CD4-positive, CD25-positive, alpha-beta regulatory T cell (primary cell): ENCODE results near the gene RPL9. TPM values are rescaled to one million over a fixed set of nuclear protein-coding genes. Genes with fewer than 3 reads are reported as not detected.

Experiments used
- ATAC-seq, 2 donors: fragments of 150-1000 bp; cut with Tn5 transposase; one replicate each; pipeline ENCODE4 v1.10.0; 2021; ENCODE audit warnings: low read depth in 2 of 2, moderate number of reproducible peaks in 2 of 2, moderate library complexity in 1 of 2
- DNase-seq, 3 donors: peaks; one replicate each; pipeline versions ENCODE4 v3.0.0 to v3.0.0-alpha.2; 2012 to 2022; ENCODE audit warnings: mixed read lengths in 1 of 3
- H3K27ac ChIP-seq: one replicate; pipeline ENCODE4 v1.7.0; 2013; ENCODE audit warnings: mild to moderate bottlenecking, low read length; ENCODE audit not compliant: insufficient read depth, poor library complexity, severe bottlenecking
- H3K27me3 ChIP-seq: one replicate; pipeline ENCODE4 v1.7.0; 2013; ENCODE audit warnings: low read length; ENCODE audit not compliant: control insufficient read depth, insufficient read depth
- H3K36me3 ChIP-seq: one replicate; pipeline ENCODE4 v1.7.0; 2013; ENCODE audit warnings: mild to moderate bottlenecking, low read length, moderate library complexity; ENCODE audit not compliant: control insufficient read depth, insufficient read depth
- H3K4me1 ChIP-seq: 2 replicates; pipeline ENCODE4 v1.7.0; 2013; ENCODE audit warnings: mild to moderate bottlenecking, low read length; ENCODE audit not compliant: insufficient read depth, control insufficient read depth, poor library complexity, severe bottlenecking
- H3K4me3 ChIP-seq: one replicate; pipeline ENCODE4 v1.7.0; 2013; ENCODE audit warnings: low read depth, mild to moderate bottlenecking, low read length, moderate library complexity
- H3K9me3 ChIP-seq, 2 experiments: 1 replicate in 1 of 2; 2 replicates in 1 of 2; pipeline ENCODE4 v1.7.0; 2013; ENCODE audit warnings: low read length in 2 of 2, mild to moderate bottlenecking in 1 of 2, moderate library complexity in 1 of 2; ENCODE audit not compliant: control insufficient read depth in 2 of 2
- H3K27ac Mint-ChIP-seq, 3 donors: one replicate each; pipeline ENCODE4 v1.8.0; 2020 to 2022; ENCODE audit warnings: mild to moderate bottlenecking in 3 of 3, mixed read lengths in 3 of 3, moderate library complexity in 2 of 3
- H3K27me3 Mint-ChIP-seq: one replicate; pipeline ENCODE4 v1.8.0; 2022; ENCODE audit warnings: mild to moderate bottlenecking, mixed read lengths
- H3K36me3 Mint-ChIP-seq: one replicate; pipeline ENCODE4 v1.8.0; 2020; ENCODE audit warnings: mixed read lengths
- H3K4me1 Mint-ChIP-seq, 4 donors: one replicate each; pipeline ENCODE4 v1.8.0; 2020 to 2022; ENCODE audit warnings: mixed read lengths in 4 of 4, mild to moderate bottlenecking in 1 of 4
- H3K4me3 Mint-ChIP-seq, 4 donors: one replicate each; pipeline ENCODE4 v1.8.0; 2020 to 2022; ENCODE audit warnings: mild to moderate bottlenecking in 4 of 4, mixed read lengths in 4 of 4, moderate library complexity in 3 of 4
- H3K9me3 Mint-ChIP-seq, 7 donors: one replicate each; pipeline ENCODE4 v1.8.0; 2020 to 2022; ENCODE audit warnings: mixed read lengths in 7 of 7, mild to moderate bottlenecking in 3 of 7, moderate library complexity in 2 of 7
- polyA plus RNA-seq, 4 donors: library from polyadenylated mRNA; unstranded; fragments of 300-500 nt; fragmentation: Illumina TruSeq; gene quantifications; one replicate each; pipeline ENCODE4 v1.2.3, GENCODE V29; 2021
- total RNA-seq: library from RNA; stranded (reverse); gene quantifications from one replicate; pipeline ENCODE4 v1.2.3, GENCODE V29; 2022

The RPL9 gene
- total and polyA plus RNA-seq, 5 donors from 2014 or later = 1,739 to 2,644 (median 1,902) TPM

DNA sequence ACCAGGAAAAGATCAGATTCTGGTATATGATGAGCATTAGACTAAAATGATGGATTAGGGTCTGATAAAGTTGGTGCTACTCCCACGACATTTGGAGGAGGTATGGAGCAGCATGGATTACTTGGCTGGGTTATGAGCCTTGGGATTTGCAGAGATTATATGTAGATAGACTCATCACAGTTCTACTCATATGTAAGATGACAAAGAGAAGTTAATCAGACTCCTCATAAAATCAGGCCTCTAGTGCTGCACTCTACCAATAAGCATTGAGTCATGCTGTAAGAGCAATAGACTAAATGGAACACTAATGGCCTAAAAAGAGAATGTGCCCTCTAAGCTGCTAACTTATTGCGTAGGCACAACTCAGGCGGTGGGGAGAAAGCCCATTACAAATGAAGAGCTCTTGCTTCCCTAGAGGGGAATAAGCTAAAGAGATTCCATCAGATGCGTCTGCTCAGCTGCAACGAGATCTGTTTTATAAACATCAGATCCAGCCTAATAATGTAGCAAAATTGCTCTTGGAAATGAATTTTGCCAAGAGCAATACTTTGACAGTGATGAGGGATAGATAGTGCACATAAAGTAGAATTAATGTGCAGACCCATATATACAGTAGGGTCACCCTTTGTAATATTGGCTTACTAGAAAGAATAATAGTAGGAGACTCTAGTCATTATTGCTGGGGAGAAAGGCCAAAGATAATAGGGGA is 17.6 kb upstream of the RPL9 start:
- Histone ChIP-seq H3K4me1 (no peaks in the 10 kb centered on the region), H3K27ac (no peak overlapping the region), H3K36me3 (peaks cover 17% of the 10 kb centered on the region), H3K9me3 (no peaks in the 10 kb centered on the region), H3K27me3 (no peaks in the 10 kb centered on the region), H3K4me3 (no peak overlapping the region)
- Mint-ChIP-seq H3K36me3 (peaks cover 18% of the 10 kb centered on the region), H3K27me3 (no peaks in the 10 kb centered on the region), H3K9me3 (no peaks in the 10 kb centered on the region), H3K4me3 (no peak overlapping the region), H3K27ac (no peak overlapping the region), H3K4me1 (no peaks in the 10 kb centered on the region)
- DNase-seq = no peak
- no peak for ATAC-seq

GRCh38 chr4:39472396-39472795 is 13.7 kb upstream of the RPL9 start:
- Mint-ChIP-seq H3K9me3 (no peaks in the 10 kb centered on the region), H3K4me3 (no peak overlapping the region), H3K36me3 (peaks cover 14% of the 10 kb centered on the region), H3K27ac (no peak overlapping the region), H3K27me3 (no peaks in the 10 kb centered on the region), H3K4me1 (peaks cover 0 to 8% (median 4%) of the 10 kb centered on the region in 4 donors)
- no peak for DNase-seq
- H3K9me3 ChIP-seq = no peaks in the 10 kb centered on the region
- H3K4me3 ChIP-seq = no peak overlapping the region
- no peaks in the 10 kb centered on the region for H3K27me3 ChIP-seq
- no peaks in the 10 kb centered on the region for H3K4me1 ChIP-seq
- H3K36me3 ChIP-seq = peaks cover 17% of the 10 kb centered on the region
- no peak for ATAC-seq
- no peak overlapping the region for H3K27ac ChIP-seq

DNA sequence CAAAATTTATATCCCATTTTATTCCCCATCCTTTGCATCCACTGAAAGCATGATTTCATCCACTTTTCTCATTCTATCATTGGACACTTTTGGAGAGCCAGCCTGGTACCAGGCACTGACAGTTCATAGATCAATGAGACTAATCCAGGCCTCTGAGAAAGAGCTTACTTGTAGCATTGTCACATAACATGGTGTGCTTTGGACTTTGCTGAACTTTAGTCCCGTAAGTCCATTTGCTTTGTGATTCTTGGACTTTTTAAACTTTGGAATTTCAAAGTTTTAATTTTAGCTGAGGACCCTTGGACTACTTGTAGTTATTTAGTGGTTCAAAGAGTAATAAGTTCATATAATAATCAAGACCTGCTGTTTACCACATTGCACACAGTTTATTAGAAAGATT is 11.7 kb upstream of the RPL9 start:
- peaks cover 10% of the 10 kb centered on the region for H3K36me3 ChIP-seq
- H3K9me3 ChIP-seq = no peaks in the 10 kb centered on the region
- no peak overlapping the region for H3K27ac ChIP-seq
- no peak for DNase-seq
- Mint-ChIP-seq H3K4me3 (no peak overlapping the region), H3K27me3 (no peaks in the 10 kb centered on the region), H3K4me1 (peaks cover 0 to 8% (median 4%) of the 10 kb centered on the region in 4 donors), H3K27ac (no peak overlapping the region), H3K9me3 (no peaks in the 10 kb centered on the region), H3K36me3 (peaks cover 7% of the 10 kb centered on the region)
- no peak for ATAC-seq
- no peaks in the 10 kb centered on the region for H3K27me3 ChIP-seq
- H3K4me3 ChIP-seq = no peak overlapping the region
- H3K4me1 ChIP-seq = no peaks in the 10 kb centered on the region

GRCh38 chr4:39469429-39470077 is 10.8 kb upstream of the RPL9 start:
- Histone ChIP-seq H3K4me1 (no peaks in the 10 kb centered on the region), H3K9me3 (no peaks in the 10 kb centered on the region), H3K36me3 (peaks cover 16% of the 10 kb centered on the region), H3K27ac (peak overlapping the region; percentile 16), H3K4me3 (no peak overlapping the region), H3K27me3 (no peaks in the 10 kb centered on the region)
- H3K4me1 Mint-ChIP-seq = peaks cover 2 to 13% (median 6%) of the 10 kb centered on the region in 4 donors
- H3K36me3 Mint-ChIP-seq = peaks cover 13% of the 10 kb centered on the region
- no peaks in the 10 kb centered on the region for H3K27me3 Mint-ChIP-seq
- no peak overlapping the region for H3K4me3 Mint-ChIP-seq
- H3K9me3 Mint-ChIP-seq = no peaks in the 10 kb centered on the region
- DNase-seq (peak in 2 of 3 donors; percentile 54 to 58), ATAC-seq (peak; percentile 71 to 88)
- peak overlapping the region in 1 of 3 donors; percentile 77 for H3K27ac Mint-ChIP-seq

DNA sequence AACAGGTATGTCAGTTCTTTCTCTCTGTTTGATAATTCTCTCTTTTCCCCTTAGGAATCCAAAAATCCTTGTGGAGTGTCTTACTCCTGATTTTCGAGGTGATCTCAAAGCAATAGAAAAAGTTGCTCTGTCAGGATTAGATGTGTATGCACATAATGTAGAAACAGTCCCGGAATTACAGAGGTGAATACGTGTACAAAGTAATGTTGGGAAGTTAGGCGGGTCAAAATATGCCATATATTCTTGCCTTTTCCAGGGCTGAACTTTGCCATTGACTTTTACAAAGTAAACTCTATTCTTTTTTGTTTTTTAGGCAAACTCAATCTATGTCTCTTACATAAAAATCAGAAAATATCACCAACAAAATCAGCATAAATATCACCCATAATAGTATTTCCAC is 8.7 kb upstream of the RPL9 start:
- Histone ChIP-seq H3K9me3 (no peaks in the 10 kb centered on the region), H3K27me3 (no peaks in the 10 kb centered on the region), H3K27ac (no peak overlapping the region), H3K4me3 (no peak overlapping the region), H3K4me1 (no peaks in the 10 kb centered on the region), H3K36me3 (peaks cover 29% of the 10 kb centered on the region)
- ATAC-seq = no peak
- no peak overlapping the region for H3K4me3 Mint-ChIP-seq
- peak overlapping the region in 1 of 3 donors; percentile 47 for H3K27ac Mint-ChIP-seq
- no peak for DNase-seq
- H3K4me1 Mint-ChIP-seq = peaks cover 2 to 13% (median 8%) of the 10 kb centered on the region in 4 donors
- H3K36me3 Mint-ChIP-seq = peaks cover 21% of the 10 kb centered on the region
- H3K27me3 Mint-ChIP-seq = no peaks in the 10 kb centered on the region
- H3K9me3 Mint-ChIP-seq = no peaks in the 10 kb centered on the region

DNA sequence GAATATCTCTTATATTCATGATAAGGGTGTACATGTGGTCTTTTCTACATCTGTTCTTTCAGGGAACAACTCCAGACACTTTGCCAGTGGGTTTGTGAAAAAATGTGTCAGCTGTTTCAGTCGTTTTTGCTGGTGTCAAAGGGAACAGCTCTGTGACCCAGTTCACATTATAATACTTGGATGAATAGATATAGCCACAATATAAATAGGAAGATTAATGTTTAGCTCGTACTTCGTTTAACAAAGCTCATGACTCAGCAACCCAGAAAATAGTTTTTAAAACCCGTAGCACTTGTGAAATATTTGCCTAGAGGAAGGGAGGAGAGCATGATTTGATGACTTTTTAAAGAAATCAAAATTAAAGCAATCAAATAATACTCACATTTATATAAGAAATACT is 8.0 kb upstream of the RPL9 start:
- Histone ChIP-seq H3K36me3 (peaks cover 25% of the 10 kb centered on the region), H3K9me3 (no peaks in the 10 kb centered on the region), H3K27me3 (no peaks in the 10 kb centered on the region), H3K27ac (no peak overlapping the region), H3K4me3 (no peak overlapping the region), H3K4me1 (no peaks in the 10 kb centered on the region)
- no peaks in the 10 kb centered on the region for H3K9me3 Mint-ChIP-seq
- H3K4me1 Mint-ChIP-seq = peaks cover 2 to 13% (median 8%) of the 10 kb centered on the region in 4 donors
- no peak overlapping the region for H3K4me3 Mint-ChIP-seq
- peaks cover 18% of the 10 kb centered on the region for H3K36me3 Mint-ChIP-seq
- DNase-seq = no peak
- no peak for ATAC-seq
- no peaks in the 10 kb centered on the region for H3K27me3 Mint-ChIP-seq
- no peak overlapping the region for H3K27ac Mint-ChIP-seq

DNA sequence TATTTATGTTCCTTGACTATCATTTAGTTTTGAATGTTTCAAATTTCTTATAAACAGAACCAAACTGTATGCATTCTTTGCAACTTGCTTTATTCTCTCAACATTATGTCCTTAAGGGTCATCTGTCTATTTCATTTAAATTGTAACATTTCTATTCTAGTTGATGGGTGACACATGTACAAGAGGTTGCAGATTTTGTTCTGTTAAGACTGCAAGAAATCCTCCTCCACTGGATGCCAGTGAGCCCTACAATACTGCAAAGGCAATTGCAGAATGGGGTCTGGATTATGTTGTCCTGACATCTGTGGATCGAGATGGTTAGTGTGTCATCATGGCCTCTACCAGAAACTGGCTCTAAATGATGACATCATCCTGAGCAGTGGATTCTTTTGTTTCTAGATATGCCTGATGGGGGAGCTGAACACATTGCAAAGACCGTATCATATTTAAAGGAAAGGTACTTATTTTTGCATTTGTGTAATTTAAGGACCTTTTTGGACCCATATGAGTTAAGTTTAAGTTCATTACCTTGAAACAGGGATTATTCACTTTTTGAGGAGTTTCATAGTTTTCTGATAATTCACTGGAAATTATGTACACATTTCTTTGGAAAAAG is 6.3 kb upstream of the RPL9 start:
- ATAC-seq (no peak), DNase-seq (peak in 1 of 3 donors; percentile 27)
- H3K9me3 ChIP-seq = no peaks in the 10 kb centered on the region
- H3K27me3 ChIP-seq = no peaks in the 10 kb centered on the region
- Mint-ChIP-seq H3K36me3 (peaks cover 18% of the 10 kb centered on the region), H3K27ac (no peak overlapping the region), H3K4me3 (no peak overlapping the region), H3K27me3 (no peaks in the 10 kb centered on the region), H3K4me1 (peaks cover 6 to 19% (median 10%) of the 10 kb centered on the region in 4 donors), H3K9me3 (no peaks in the 10 kb centered on the region)
- peaks cover 25% of the 10 kb centered on the region for H3K36me3 ChIP-seq
- H3K4me3 ChIP-seq = no peak overlapping the region
- H3K27ac ChIP-seq = no peak overlapping the region
- peaks cover 1% of the 10 kb centered on the region for H3K4me1 ChIP-seq
